CD4-positive, alpha-beta T cell treated with Interleukin-15 for 1 hour (primary cell): ENCODE results near the gene ZNF189.

Experiments
- DNase-seq: peaks from one replicate; pipeline ENCODE4 v3.0.0-alpha.2; 2020

Gene ZNF189

DNA sequence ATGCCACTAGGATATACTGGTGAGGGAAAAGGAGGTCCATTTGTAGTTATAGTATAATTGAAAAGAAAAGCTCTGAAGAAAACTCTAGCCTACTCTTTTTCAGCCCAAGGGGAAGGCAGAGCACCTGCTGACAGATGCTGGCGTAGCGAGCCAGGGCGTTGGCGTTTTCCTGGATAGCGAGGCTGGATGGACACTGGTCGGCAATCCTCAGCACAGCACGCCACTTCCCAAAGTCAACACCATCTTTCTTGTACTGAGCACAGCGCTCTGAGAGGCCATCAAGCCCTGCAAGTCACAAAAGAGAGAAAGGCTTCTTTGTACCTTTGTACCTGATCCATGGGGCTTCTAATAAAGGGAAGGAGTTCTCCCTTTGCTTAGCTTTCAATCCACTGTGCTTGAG lies 28.7 kb downstream of the ZNF189 start:
- DNase-seq: no peak

DNA sequence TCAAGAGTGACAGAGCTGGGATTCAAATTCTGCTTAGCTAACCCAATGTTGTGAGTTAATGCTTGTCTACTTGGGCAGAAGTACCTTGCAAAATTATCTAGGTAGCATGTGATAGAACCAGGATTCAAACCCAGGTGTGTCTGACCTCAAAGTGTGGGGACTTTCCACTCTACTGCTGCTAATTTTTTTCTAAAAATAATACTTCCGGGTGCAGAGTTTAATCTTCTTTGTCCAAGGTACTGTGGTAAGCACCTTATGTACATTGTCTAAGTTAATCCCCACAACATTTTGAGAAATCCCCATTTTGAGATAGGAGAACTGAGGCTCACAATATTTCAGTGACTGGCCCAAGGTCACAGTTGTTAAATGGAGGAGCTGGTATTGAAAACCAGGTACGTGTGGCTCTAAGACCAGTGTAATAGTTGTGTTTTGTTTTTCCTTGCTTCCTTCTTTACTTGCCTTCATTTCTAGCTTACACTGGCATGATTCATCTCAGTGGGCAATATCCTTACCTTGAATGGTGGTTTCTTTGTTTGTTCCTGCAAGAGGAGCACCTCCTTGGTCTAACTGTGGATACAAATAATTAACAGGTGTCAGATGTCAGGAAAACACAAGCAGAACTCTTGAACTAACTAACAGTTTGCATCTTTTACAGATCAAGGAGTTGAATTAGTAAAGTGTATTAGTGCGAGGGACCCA lies 29.5 kb downstream of the ZNF189 start:
- no peak for DNase-seq

DNA sequence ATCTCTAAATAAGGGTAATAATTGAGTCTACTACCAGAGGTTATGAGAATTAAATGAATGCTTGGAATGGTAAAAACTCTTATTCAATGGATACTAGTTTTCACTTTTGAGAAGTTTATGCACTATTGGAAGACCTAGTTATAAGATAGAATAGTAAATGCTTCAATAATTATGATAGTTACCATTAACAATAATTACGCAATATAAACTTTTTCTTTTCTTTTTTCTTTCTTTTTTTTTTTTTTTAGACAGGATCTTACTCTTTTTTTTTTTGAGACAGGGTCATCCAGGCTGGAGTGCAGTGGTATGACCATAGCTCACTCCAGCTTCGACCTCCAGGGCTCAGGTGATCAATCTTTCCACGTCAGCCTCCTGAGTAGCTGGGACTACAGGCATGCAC lies 30.3 kb downstream of the ZNF189 start:
- DNase-seq: no peak

DNA sequence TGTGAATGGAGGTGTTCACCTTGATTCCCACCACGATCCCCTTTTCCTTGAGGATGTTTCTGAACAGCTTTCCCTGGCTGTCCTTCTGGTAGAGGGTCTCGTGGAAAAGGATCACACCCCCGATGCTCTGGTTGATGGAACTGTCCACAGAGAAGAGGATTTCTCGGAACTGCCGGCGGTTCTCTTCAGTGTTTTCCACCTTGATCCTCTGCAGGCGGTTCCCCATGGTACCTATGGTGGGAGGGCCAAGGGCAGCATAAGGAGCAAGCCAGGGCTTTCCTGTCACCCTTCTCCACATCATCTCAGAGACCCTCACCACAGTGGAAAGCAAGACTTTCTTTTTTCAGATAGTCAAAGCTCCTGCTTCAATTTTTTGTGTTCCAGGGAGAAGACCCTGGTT lies 31.1 kb downstream of the ZNF189 start:
- DNase-seq: no peak

DNA sequence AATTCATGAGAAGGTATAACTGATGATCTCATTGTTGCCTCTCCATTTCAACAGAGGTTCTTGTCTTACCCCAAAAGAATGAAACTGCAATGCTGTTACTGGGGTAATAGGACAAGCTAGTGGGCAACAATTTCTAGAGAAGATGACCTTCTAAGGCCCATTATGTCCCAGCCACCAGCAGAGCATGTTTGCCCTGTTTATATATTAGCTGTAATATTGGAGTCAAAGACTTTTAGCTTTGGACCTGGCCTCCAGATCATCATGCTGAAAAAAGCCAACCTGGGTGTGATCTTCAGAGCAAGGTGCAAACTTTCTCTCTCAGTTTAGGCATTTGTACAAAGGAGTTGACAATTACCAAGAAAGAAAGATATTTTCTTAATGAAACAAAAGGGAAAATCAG lies 33.5 kb downstream of the ZNF189 start:
- DNase-seq: no peak

DNA sequence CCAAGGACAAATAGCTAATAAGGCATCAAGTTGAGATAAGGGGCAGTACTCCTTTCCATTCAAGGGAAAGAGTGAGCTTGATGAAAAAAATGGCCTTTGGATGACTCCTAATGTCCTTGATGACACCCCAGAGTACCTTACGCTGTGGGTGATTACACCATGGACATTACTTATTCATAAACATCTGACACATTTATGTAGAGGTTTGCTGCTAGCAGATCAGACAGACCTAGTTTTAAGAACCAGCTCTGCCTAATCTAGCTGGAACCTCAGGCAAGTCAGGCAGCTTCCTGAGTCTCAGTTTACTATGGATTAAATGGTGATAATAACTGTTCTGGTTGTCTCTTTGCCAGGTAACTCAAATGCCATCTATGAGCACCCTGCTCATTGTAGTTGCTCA lies 34.1 kb downstream of the ZNF189 start:
- DNase-seq: no peak

DNA sequence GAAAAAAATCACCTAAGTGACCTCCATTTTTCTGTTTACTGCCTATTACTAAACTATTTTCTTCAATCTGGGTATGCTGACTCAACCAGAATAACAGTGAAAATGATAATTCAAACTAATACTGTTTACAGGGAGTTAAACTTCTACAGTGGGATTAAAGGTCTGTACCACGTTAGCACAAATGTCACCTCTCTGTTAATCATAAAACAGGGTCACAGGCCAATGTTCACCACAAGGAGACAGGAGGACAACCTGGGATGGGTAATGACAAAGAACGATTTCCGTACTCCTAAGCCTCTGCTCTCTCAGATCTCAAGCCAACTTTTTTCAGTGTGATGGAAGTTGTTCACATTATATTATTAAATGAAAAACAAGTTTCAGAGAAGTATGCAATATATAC lies 34.6 kb downstream of the ZNF189 start:
- no peak for DNase-seq

DNA sequence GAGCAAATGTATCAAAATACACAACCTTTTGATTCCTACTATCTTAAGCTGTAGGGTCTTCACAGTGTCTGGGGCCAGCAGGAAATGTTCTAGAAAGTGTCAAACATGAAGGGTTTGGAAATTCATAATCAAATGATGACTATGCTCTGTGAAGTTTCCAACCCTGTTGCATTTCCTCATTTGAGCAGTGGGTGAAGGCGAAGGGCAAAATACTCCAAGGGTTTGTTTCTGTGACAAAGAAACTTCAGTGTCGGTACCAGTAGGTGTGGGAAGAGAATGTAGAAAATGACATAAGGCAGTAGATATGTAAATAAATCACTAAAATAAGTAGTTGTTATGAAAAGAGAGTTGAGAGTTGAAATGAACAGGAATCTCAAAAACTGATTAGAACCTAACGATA lies 36.3 kb downstream of the ZNF189 start:
- no peak for DNase-seq

DNA sequence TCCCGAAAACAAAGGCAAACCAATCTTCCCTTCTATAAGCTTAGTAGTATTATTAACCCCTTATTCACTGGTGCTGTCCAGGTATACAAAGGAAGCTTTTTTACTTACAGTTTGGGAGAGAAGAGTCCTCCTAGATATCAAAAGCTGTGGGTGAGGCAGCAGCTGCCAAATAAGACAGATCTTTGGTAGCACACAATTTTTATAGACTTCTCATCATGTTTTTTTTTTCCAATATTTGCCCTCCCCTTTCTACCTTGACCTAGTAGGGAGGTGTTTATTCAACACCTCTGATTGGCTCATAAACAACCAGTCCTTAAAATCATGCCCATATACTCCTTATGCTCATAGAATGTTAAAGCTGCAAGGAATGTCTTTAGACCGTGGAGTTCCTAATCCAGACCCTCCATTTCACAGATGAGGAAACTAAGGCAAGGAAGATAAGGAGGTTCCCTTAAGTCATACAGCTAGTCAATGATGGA lies 37.0 kb downstream of the ZNF189 start, which contains the start of gene ALDOB:
TSS of gene ALDOB (minus strand) at position 174 of the 479 bp plus-strand sequence. CDS start 4,887 bp downstream, outside the sequence.
- no peak for DNase-seq

DNA sequence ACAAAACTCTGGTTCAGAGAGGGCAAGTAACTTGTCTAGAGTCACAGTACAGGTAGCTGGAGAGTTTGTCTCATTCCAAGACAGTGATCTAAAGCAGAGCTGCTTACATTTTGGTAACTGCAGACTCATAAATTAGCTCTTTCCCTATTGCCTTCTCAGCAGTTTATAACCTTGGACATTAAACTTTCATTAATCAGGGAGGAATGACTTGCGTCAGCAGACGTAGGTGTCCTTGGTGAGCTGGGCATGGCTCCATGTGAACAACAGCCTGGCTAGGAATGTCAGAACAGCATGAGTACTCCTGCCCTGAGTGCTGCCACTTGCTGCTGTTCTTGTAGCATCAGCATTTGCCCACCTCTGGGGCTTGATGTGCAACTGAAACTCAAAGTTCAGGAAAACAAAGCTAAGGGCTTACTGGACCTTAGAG lies 39.2 kb downstream of the ZNF189 start:
- DNase-seq: no peak

DNA sequence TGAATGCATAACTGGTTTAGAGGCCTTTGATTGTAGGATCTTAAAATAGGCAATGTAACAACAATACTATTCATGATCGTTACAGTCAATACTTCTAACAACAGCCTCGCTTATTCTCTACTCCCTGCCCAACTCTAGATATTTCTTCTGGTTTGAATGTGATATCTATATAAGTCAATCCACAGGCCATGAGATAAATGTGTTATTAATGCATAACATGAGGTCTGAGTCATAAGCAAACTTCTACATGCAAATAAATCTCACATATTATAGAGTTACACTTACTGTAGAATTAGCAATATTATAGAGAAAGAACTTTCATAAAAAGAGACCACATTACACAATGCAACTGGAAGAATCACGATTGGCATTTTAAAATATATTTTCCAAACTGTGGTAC lies 39.9 kb downstream of the ZNF189 start:
- no peak for DNase-seq

DNA sequence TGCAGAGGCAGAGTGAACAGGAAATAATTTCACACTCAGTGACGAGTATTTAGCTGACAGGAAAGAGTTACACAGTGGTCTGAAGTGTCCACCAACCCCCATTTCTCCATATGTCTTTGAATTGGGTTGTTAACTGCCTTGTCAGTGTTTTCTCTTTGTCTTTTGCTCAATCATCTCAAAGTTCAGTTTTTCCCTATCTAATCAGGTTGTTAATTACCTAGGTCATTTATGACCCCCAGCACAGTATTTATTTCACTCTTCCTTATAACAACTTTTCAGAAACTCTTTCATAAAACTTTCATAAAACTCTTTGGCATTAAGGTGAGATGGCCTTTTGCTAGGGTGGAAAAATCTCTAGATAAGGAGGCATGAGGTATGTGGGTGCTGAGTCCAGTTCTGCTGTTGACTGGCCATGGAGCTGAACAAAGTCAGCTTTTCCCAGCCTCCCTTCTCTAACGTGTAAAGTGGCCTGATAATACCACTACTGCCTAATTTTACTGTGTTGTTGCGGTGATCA lies 42.1 kb downstream of the ZNF189 start:
- DNase-seq: no peak

DNA sequence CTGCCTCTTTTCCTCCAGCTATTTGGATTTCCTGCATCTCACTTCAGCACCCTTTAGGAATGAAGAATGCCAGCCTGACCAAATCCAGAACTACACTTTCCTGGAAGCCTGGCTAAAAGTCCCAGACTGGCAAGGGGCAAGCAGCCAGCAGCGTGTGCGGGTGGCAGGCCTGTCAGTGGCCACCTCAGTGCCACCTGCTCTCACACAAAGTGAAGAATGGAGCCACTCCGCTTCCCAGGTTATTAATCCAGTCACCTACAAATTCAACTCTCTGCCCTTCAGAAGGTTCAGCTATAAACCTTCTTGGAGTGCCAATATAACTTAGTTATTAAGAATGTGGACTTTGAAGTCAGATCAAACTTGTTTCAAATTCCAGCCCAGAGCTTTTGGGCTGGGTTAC lies 43.7 kb downstream of the ZNF189 start:
- no peak for DNase-seq

DNA sequence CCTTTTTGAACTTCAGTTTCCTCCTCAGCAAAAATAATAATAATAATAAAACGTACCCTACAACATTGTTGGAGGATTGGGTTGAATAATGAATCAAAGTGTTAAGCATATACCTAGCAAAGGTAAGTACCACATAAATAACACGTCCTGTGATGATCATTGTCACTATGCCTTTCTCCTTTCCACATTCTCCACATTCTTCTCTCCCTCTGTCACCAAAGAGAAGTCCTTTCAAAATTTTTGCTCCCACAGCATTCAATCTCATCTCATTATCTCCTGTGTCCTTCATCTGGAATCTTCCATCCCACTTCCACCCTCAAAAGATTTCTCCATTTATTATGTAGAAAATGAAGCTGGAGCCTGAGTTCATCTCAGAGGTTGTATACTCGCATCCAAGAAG lies 44.1 kb downstream of the ZNF189 start:
- no peak for DNase-seq

DNA sequence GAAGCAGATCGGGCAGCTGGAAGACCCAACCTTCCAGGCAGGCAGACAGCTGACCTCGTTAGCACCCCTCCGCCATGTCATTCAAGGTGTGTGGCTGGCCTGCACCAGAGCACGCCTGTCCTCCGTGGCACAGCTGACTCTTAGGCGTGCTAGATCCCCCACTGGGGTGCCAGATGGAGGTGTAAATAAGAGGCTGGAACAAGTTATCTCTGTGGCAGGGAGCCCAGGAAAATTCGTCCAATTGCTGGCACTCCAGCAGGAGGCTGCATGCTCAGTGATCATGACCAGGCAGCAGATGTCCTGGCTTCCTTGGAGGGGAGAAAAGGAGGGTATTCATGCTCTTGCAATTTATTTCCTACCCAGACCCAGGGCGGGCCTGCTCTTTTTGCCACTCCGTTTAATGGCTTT lies 44.7 kb downstream of the ZNF189 start:
- DNase-seq: no peak

DNA sequence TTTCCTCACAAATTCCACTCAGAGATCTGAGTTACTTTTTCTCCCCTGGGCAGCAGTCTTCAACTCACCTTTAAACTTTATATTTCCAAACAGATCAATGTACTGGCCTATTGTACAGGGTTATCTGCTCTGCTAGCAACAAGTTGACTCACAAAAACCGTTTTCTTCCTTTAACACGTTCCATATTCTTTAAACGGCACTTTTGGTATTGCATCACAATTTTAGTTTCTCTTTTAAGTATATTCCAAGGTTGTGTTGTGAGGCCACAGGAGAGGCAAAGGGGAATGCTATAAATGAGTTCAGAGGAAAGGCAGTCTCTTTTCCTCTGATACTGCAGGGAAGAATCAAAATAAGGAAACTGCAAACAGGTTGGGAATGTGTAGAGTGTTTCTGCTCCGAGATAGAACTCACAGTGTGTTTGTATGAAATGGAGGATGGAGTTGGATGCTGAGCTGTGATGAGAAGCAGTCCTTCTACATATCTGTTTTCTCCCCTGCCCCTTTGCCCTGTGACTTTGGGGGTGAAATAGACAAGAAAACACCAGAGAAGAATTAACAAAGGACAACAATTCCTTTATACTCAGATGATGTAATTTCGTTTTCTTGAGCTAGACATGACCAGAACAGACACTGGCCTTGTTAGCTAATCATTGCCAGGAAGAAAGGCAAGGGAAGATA lies 46.8 kb downstream of the ZNF189 start:
- no peak for DNase-seq

DNA sequence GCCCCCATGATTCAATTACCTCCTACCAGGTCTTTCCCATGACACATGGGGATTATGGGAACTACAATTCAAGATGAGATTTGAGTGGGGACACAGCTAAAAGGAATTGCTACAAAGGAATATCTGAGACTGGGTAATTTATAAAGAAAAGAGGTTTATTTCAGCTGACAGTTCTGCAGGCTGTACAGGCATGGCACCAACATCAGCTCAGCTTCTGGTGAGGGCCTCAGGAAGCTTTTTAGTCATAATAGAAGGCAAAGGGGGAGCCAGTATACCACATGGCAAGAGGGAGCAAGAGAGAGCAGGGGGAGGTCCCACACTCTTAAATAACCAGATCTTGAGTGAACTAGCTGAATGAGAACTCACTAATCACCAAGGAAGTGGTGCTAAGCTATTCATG lies 48.1 kb downstream of the ZNF189 start:
- DNase-seq: no peak

DNA sequence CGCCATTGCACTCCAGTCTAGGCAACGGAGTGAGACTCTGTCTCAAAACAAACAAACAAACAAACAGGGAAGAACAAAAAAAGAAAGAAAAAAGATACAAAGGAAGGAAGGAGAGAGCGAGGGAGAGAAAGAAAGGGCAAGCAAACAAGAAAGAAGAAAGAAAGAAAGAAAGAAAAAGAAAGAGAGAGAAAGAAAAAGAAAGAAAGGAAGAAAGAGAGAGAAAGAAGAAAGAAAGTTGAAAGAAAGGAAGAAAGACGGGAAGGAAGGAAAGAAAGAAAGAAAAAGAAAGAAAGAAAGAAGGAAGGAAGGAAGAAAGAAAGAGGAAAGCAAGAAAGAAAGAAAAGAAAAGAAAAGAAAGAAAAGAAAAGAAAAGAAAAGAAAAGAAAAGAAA lies 50.0 kb downstream of the ZNF189 start:
- DNase-seq: no peak

DNA sequence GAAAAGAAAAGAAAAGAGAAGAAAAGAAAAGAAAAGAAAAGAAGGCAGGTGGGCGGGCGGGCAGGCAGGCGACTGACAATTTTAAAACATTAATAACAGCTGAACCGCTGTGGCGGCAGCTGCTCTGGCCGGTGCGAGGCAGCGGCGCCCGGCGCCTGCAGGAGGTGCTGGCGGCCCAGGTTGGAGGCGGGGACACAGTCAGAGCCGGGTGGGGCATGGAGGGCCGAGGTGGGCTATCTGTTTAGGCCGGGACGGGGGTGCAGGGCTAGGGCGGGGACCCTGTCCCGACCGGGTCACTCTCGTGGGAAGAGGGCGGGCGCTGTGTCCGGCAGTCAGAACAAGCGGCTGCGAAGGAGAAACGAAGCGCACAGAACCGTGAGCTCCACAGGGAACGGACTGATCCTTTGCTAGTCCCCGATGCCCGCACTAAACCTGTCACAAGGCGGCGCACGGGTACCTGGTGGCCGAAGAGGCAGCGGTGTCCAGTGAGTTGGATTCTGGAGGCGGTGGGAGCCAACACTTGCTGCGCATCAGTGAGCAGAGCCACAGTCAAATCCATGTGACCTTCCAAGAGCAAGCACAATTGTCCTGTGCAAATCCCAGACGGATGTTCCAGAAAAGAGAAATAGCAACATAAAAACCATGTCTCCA lies 50.5 kb downstream of the ZNF189 start:
- DNase-seq: peak; percentile 23

DNA sequence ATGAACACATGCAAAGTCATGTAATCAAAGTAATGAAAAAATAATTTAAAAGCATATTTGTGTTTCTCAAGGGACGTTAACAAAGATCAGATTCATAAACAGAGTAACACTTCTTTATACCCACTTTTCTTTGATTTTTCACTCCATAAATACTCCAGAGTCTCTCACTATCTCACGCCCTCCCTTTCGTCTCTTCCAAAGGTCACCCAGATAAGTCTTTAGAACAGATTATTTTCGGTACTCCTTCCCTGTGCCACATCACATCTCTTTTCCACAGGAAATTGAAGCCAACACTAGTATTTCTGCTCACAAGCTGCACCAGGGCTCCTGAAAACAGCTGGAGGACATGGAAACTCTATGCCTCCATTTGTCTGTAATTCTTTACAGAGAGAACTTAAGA lies 52.3 kb downstream of the ZNF189 start:
- DNase-seq: no peak

DNA sequence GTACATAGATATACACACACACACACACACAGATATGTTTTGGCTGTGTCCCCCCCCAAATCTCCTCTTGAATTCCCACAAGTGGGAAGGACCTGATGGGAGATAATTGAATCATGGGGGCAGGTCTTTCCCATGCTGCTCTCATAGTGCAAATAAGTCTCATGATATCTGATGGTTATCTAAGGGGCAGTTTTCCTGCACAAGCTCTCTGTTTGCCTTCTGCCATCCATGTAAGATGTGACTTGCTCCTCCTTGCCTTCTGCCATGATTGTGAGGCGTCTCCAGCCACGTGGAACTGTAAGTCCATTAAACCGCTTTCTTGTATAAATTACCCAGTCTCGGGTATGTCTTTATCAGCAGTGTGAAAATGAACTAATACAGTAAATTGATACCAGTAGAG lies 52.8 kb downstream of the ZNF189 start:
- no peak for DNase-seq

DNA sequence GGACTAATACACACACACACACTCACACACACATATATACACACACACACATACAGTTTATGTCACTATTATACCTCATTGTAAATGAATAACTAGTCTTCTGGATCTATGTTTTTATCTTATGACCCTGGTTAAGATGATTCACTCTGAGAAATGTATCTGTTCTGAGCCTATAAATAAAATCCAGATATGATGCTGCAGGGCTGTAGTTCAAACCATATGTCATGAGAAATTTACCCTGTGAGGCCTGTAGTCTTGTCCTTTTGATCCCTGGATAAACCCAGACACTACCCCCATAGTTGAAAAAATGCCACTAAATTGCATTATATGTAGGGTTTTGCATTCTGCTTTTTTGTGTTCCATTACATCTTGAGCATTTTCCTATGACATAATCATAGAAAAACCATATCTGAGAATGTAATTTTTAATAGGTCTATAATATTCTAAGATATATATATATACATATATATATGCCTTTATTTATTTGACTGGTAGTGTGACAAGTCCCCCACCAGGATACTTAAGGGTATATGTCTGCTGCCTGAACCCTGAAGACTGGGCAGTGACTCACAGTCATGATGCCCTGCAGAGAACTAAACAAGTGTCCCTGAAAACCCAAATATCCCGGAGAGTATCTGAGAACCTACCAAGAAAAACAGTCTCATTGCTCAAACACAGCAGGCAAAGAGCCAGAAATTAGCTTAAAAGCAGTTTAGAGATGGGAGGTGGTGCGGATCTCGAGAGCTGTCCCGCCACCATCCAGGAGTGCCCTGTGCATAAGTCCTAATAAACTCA lies 55.3 kb downstream of the ZNF189 start:
- no peak for DNase-seq

DNA sequence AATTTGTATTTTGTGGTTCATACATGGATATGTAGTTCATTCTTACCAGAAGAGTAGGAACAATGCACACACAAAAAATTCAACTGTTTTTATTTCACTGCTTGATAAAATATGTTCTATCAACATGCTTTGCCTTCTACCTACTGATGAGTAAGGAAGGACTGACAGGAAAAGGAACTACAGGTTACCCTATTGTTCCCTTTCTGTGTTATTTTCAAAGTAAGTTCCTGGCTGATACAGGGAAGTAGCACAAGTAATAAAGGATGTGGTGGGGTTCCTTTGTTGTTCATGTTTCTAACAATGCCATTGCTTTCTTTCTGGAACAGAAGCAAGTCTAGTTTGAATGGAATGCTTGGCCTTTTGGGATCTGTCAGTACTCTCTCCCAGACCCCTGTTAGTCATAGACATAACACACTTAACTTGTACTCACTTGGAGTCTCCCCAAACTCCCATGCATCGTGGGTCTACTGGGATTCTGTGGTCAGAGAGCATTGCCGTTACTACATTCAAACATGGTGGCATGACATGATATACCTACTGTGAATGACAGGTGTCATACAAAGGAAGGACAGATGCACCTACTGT lies 57.1 kb downstream of the ZNF189 start:
- no peak for DNase-seq
